ENCODE results near the gene MMRN2.
"Not testable (repeated sequence)": the region's sequence is repeated elsewhere in the genome, so short reads cannot be mapped to it uniquely, and the experiment has no call there.

MMRN2 gene

DNA sequence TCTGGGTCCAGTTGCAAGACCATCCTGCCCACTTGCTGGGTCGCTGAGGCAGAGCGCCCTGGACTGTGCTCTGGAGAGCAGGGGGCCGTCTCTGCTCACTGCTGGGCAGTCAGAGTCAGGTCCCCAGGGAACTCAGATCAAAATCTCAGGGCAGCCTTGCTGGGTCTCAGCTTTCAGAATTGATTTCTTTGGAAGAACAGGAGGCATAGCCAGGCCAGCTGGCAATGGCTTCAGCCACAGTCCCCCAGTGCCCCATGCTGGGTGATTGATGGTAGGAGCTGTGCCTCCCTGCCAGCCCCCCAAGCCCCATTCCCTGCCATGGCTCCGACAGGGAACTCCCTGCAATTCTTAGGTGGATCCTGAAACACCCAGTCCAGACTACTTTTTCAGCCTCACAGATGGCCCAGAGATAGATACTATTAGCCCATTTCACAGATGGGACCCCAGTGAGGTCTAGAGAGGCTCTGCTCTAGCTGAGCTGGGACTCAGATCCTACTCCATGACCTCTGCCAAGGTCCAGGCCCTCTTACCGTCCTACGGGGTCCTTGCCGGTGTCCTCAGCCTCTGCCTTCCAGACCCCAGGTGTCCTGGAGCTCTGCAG is 467 bp downstream of the MMRN2 start:
- DNase-seq (ENCODE audit: low read depth in 2 of 2) = no peak

DNA sequence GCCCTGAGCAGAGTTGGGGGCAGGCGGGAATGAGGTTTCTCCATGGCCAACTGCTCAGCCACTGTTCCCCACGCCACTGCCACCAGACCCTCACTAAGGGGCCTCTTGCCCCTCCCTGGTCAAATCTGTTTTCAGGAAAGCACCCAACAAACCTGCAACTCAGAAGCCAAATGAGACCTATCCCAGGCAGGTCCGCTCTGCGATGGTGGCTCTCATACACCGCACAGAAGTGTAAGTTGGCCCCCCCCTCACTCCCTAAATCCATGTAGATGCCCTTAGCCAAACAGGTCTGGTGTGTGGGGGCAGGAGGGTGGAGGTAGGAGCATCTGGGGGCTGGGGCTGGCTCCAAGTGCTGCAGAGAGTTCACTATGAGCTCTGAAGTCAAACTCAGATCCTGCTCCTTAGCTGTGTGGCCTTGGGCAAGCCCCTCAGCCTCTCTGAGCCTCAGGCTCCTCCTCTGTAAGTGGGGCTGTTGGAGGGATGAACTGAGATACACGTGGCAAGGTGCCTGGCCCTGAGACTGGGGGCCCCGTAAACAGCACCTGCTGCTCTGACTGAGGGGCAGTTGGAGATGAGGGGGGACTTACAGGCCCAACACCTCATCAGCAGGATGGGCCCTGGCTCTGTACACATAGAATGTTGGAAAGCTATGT is 1.1 kb downstream of the MMRN2 start:
- DNase-seq (ENCODE audit: low read depth in 2 of 2) = no peak

DNA sequence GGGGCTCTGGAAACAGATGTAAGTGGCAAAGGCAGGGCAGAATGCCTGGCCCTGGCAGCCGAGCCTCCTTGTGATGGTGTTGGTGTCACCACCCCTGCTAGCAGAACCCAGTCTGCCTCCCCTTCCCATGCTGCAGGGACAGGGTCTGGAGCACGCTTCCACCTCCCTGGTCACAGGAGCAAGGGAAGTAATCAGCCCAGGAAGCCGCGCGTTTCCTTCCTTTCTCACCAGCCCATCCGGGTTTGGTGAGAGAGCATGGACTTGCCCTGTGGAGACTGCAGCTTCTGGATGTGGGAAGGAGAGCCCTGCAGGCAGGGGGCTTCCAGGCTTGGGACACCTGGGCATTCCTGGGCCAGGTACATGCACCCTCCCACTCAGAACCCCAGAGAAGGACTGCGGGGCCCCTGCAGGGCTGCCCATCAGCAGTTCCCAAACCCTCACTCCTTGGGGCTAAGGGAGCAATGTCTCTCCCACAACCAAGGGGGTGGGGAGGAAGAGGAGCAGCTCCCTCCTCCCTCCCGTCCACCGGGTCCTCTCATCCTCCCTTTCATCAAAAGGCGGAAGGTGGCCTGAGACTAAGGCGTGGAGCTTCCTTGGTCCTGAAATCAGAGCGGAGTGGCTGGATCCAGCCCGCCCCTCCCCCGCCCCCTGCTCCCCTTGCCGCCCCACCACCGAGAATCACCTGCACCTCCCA is 1.8 kb downstream of the MMRN2 start:
- DNase-seq (ENCODE audit: low read depth in 2 of 2) = no peak

- no peak for DNase-seq (ENCODE audit: low read depth in 2 of 2)
Observed at GRCh38 chr10:86954681-86955500, 2.5 kb downstream of the MMRN2 start.

DNA sequence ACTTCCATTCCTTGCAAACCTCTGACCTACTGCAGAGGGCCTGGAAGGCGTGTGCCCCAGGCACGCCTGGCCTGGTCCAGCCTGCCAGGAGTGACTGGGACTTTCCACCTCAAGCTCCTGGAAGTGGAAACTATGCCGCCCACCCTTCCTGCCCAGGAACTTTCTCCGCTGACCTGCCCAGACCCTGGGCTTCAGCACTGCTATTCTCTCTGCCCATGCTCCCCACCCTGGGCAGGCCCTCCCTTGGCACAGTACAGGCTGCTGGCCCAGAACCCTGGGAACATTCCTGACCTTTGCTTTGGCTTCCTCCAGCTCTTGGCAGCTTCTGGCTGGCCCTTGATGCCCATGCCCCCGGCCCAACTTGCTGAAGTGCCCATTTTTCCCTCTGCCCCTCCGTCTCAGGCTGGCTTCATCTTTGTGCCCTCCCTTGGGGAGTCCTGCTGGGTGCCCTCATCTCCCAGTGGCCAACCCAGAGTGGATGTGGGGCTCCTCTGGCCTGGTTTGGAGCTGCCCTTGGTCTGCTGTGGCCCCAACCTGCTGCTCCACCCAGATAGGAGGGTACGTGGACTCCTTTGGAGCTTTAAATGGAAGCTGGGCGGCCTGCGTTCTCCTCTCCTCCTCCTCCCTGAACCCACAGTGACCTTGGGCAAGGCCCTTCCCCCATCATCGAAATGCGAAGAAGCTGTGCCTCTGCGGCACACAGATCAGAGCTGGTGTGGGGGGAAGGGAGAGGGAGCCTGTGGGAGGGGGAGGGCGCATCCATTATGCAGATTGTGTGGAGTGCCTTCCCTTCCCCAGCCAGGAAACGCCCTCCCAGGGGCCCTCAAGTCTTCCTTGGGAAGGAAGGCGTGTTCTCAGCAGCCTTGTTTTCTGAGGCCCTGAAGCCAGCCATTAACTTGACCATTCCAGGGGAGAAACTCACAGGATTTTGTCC is 3.4 kb downstream of the MMRN2 start:
- no peak for DNase-seq (ENCODE audit: low read depth in 2 of 2)

DNA sequence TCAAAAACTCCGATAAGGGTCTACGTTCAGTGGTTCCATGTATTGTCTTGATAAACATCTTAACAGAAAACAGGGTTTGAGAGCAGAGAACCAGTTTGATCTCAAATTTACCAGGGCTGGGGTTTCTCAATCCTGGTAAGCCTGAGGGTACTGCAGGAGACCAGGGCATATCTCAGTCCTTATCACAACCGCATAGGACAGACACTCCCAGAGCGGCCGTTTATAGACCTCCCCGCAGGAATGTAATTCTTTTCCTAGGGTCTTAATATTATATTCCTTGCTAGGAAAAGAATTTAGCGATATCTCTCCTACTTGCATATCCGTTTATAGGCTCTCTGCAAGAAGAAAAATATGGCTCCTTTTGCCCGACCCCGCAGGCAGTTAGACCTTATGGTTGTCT is 4.7 kb downstream of the MMRN2 start:
- not testable (repeated sequence) for DNase-seq (ENCODE audit: low read depth in 2 of 2)

DNA sequence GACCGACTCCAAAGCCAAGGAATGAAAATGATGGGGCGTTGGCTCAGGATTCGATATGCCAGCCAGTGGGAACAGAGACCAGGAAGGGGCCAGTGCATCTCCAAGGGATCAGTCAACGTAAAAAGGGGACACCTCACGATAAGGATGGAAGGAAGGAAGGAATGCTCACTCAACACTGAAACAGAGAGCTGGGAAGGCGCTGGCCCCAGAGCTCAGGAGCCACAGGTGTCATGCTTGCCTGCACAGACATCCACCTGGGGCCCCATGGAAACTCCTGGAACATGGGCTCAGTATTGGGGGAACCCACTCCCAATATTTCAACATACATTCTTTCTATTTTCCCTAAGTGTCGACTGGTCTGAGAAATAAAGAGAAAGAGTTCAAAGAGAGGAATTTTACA is 5.3 kb downstream of the MMRN2 start:
- no peak for DNase-seq (ENCODE audit: low read depth in 2 of 2)

DNA sequence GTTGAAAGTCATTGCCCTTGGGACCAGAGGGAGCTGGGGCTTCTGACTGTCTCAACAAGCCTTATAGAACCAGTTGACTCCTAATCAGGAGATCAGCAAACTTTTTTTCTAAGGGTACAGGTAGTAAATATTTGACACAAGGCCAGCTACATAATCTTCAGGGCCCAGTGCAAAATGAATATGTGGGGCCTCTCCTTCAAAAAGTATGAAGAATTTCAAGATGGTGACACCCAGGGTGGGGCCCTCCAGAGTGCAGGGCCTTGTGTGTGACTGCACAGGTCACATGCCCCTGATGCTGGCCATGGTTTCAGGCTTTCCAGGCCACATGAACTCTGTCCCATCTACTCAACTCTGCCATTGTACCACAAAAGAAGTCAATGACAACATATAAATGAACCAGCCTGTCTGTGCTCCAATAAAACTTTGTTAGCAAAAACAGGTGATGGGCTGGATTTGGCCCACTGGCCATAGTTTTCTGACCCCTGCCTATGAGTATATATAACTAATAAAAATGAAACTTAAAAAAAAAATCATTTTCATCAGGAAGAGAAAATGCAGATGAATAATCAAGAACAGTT is 6.1 kb downstream of the MMRN2 start:
- DNase-seq (ENCODE audit: low read depth in 2 of 2) = no peak

DNA sequence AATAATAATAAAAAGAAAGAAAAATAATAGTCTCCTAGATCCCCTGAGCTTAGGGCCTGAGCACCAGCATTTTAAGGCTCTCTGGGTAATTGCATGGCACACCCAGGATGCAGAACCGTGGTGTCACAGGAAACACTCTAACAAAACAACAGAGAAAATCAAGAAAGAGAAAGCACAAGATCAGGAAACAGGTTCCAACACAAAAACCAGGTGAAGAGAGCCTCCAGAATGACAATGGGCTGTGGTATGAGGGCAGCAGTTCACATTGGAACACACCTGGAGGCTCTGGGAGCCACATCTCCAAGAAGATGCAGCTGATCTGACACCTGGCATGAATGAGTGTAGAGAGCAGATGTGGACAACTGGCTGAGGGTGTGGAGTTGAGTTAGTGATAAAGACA is 7.1 kb downstream of the MMRN2 start:
- DNase-seq (ENCODE audit: low read depth in 2 of 2) = no peak

DNA sequence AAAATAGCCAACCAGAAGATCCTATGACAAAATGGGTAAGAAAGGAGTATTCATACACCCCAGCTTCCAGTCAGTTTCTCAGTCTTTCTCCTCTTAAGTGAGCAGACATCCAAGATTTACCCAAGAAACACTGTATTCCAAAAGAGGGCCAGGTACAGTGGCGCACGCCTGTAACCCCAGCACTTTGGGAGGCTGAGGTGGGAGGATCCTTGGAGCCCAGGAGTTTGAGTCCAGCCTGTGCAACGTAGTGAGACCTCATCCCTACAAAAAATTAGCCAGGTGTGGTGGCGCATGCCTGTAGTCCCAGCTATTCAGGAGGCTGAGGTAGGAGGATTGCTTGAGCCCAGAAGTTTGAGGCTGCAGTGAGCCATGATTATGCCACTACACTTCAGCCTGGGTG is 9.6 kb downstream of the MMRN2 start:
- not testable (repeated sequence) for DNase-seq (ENCODE audit: low read depth in 2 of 2)

DNA sequence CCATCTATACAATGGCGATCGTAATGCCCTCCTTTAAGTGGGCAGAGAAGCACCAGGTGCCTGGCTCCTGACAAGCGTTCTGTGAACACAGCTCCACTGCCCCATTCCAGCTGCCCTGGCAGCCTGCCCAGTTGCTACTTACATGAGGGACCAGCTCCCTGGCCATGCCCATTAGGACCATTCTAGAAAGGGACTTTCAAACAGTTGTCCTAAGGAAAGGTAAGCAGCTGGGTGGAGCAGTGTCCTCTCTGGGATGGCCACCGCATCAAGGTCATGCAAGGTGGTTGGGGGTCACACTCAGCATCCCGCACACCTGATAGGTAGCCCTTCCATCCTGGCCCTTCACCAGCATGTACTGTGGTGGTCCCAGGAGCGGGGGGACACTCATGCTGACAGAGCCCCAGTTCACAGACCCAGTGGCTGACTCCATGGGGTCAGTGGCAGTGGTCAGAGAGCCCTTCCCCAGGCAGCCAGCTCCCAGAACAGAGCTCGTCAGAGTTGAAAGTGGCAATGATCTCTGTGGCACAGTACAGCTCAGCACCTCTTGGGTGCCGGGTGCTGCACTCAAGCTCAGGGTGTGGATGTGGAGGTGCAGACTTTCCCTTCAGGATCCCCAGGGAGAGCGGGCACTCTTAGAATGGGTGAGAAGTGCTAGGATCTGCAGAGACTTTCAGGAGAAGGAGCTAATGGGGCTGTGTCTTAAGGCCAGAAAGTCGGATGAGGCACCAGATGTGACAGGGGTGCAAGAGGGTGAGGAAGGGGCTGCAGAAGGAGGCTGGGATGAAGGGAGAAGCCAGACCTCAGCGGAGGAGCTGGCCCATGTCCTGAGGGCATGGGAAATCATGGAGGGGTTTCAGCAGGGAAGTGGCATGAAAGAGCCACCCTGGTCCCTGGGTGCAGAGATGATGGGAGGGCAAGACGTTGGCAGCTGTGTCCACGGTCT is 10.9 kb downstream of the MMRN2 start:
- DNase-seq (ENCODE audit: low read depth in 2 of 2) = no peak

- DNase-seq (ENCODE audit: low read depth in 2 of 2) = no peak
Observed at GRCh38 chr10:86945361-86946212, 11.8 kb downstream of the MMRN2 start.

GRCh38 chr10:86944907-86945306 is 12.5 kb downstream of the MMRN2 start:
- DNase-seq (ENCODE audit: low read depth in 2 of 2) = no peak

DNA sequence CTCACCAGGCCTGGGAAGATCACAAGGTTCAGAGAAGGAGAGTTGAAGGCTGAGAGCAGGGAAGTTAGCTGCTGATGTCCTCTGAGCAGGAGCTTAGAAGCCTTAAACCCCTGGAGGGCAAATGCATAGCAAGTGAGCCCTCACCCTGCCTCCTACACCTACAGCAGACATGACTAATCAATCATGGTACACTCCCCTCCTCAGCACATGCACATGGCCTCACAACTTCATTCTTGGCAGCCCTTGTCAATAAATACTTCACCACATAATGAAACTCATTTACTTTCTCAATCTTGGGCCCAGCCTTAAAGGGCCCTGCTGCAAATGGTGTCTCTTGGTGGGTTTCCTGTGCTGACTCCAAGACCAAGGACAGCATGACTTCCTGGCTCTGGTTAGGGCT is 12.9 kb downstream of the MMRN2 start:
- DNase-seq (ENCODE audit: low read depth in 2 of 2) = no peak

GRCh38 chr10:86944031-86944419 is 13.4 kb downstream of the MMRN2 start:
- no peak for DNase-seq (ENCODE audit: low read depth in 2 of 2)

- DNase-seq (ENCODE audit: low read depth in 2 of 2) = no peak
Observed at GRCh38 chr10:86943316-86944030, 13.9 kb downstream of the MMRN2 start.

GRCh38 chr10:86942441-86943315 is 14.7 kb downstream of the MMRN2 start:
- DNase-seq (ENCODE audit: low read depth in 2 of 2) = no peak

Data from stimulated activated CD4-positive, alpha-beta T cell treated with anti-CD3 and anti-CD28 coated beads, Interleukin-12 subunit alpha, Interleukin-12 subunit beta, amount 100 ng/mL, for 24 hours (primary cell).